K562 (cell line): ENCODE measurements around the gene RANBP3. TPM values are rescaled to one million over a fixed set of nuclear protein-coding genes. Genes with fewer than 3 reads are reported as not detected.

ENCODE experiments used
- ATF7 ChIP-seq: fragments of 450-650 bp; IDR thresholded peaks from 2 replicates; pipeline ENCODE4 v1.7.1; 2014; ENCODE audit warnings: mild to moderate bottlenecking, moderate library complexity
- CTCF ChIP-seq, 3 experiments: IDR thresholded peaks in 2 of 3; conservative IDR thresholded peaks in 1 of 3; 2 replicates each; pipeline ENCODE4 v1.5.1; 2011 to 2012; ENCODE audit warnings: low read length in 3 of 3, mild to moderate bottlenecking in 3 of 3, control low read depth in 2 of 3, improper control_type of control experiment in 1 of 3, inconsistent platforms in 1 of 3, low read depth in 1 of 3, mixed read lengths in 1 of 3, moderate library complexity in 1 of 3; ENCODE audit not compliant: insufficient read depth in 2 of 3
- ELF4 ChIP-seq: fragments of 450-650 bp; formaldehyde crosslinking; IDR thresholded peaks from 2 replicates; pipeline ENCODE4 v1.4.0; 2022; ENCODE audit warnings: missing genetic modification characterization
- EP300 ChIP-seq: IDR thresholded peaks from 2 replicates; pipeline ENCODE4 v1.6.1; 2012; ENCODE audit warnings: low read length, improper control_type of control experiment
- FOXK2 ChIP-seq, 2 experiments: fragments of 450-650 bp; IDR thresholded peaks in 1 of 2; conservative IDR thresholded peaks in 1 of 2; 2 replicates each; pipeline ENCODE4 v1.6.1; 2016; ENCODE audit warnings: low read depth in 2 of 2, mild to moderate bottlenecking in 1 of 2
- MCM3 ChIP-seq: fragments of 450-650 bp; IDR thresholded peaks from 2 replicates; pipeline ENCODE4 v1.6.1; 2016
- MNT ChIP-seq, 2 experiments: fragments of 450-650 bp; conservative IDR thresholded peaks; 2 replicates each; pipeline ENCODE4 v1.6.1; 2017; ENCODE audit warnings: mild to moderate bottlenecking in 2 of 2, moderate library complexity in 2 of 2
- MXI1 ChIP-seq: IDR thresholded peaks from 2 replicates; pipeline ENCODE4 v1.6.1; 2011; ENCODE audit warnings: low read depth, mild to moderate bottlenecking, improper control_type of control experiment, low read length
- PHB2 ChIP-seq: fragments of 450-650 bp; IDR thresholded peaks from 2 replicates; pipeline ENCODE4 v1.6.1; 2017; ENCODE audit warnings: low read depth
- PTBP1 ChIP-seq: fragments of 200-400 bp; formaldehyde crosslinking; IDR thresholded peaks from 2 replicates; pipeline ENCODE4 v1.6.1; 2017; ENCODE audit warnings: low read depth, low read length
- RAD51 ChIP-seq: fragments of 450-650 bp; IDR thresholded peaks from 2 replicates; pipeline ENCODE4 v1.7.1; 2016; ENCODE audit warnings: low read depth, mild to moderate bottlenecking, borderline replicate concordance
- TAF7 ChIP-seq: fragments of 450-650 bp; IDR thresholded peaks from 2 replicates; pipeline ENCODE4 v1.6.1; 2016; ENCODE audit warnings: missing genetic modification characterization, missing compliant biosample characterization
- TCF3 ChIP-seq: sonication (generic); formaldehyde crosslinking; IDR thresholded peaks from 2 replicates; pipeline ENCODE4 v1.4.0; 2020; ENCODE audit warnings: mild to moderate bottlenecking, missing genetic modification reagents
- ZNF121 ChIP-seq: sonication (generic); formaldehyde crosslinking; conservative IDR thresholded peaks from 2 replicates; pipeline ENCODE4 v1.8.0; 2022; ENCODE audit warnings: missing genetic modification reagents
- ZNF644 ChIP-seq: fragments of 200-800 bp; sonication (Bioruptor generic); IDR thresholded peaks from 2 replicates; pipeline ENCODE4 v1.6.1; 2016; ENCODE audit warnings: low read depth, missing genetic modification characterization, missing compliant biosample characterization
- polyA plus RNA-seq, 8 experiments: library from polyadenylated mRNA; depleted of rRNA in 4 of 8; stranded (reverse) in 5 of 8; unstranded in 3 of 8; fragments of >200 nt; fragmentation: Nextera tagmentation in 2 of 8; fragmentation: Illumina TruSeq in 1 of 8; extraction: Ambion mirVana in 2 of 8; extraction: Trizol in 1 of 8; gene quantifications; 2 replicates each; pipeline versions ENCODE4 v1.2.1 to v1.2.3, GENCODE V29; 2011 to 2014; ENCODE audit warnings: inconsistent platforms in 1 of 8, missing spikeins in 1 of 8
- total RNA-seq, 7 experiments: library from RNA; depleted of rRNA in 6 of 7; stranded (reverse); fragments of >200 nt in 6 of 7; fragmentation: Illumina TruSeq in 2 of 7; extraction: Trizol in 2 of 7; gene quantifications; 2 replicates each; pipeline versions ENCODE4 v1.2.1 to v1.2.3, GENCODE V29; 2011 to 2021; ENCODE audit warnings: low replicate concordance in 1 of 7
- TF ChIP-seq, protein P1 (sequence below), 2 experiments: fragments of 450-650 bp; formaldehyde crosslinking in 1 of 2; IDR thresholded peaks; 2 replicates each; pipeline versions ENCODE4 v1.4.0 to v1.6.1; 2014 to 2020; ENCODE audit warnings: mild to moderate bottlenecking in 2 of 2, borderline replicate concordance in 1 of 2, low read depth in 1 of 2

Gene RANBP3
- total and polyA plus RNA-seq, 9 of the 15 experiments (the other 6 are each of a cell fraction or from before 2014, with no cell fraction given), result 0.90 to 95.1 (median 63.2) TPM

DNA sequence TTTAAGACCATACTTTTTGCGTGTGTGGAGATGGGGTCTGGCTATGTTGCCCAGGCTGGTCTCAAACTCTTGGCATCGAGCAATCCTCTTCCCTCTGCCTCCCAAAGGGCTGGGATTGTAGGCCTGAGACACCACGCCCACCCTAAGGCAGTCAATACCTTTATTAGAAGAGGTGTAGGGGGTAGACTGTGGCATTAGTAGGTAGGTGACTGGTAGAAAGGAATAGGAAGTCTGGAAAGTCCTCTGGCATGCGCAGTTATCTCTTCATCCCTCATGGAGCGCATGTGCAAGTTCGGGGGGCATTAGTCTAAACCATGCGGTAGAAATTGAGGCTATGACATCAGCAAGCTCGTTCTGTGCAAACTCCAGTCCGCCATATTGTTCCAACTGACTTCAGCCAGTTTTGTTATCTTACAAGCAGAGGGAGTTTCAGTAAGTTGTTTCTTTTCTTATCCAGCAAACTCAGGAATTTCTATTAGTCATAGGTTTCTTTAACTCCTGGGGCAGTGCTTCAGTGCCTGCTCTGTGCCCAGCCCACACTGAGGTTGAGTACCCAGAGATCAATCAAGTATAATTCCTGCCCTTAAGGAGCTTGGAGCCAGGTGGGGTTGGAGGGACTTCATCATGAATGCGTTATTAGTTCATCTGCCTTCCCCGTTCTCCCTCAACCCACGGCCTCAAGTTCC is 7.3 kb upstream of the RANBP3 start (continued):
- TF ChIP-seq CTCF (IDR thresholded peaks at IDR 0.05 in 2 of 3, conservative IDR thresholded peaks at IDR 0.05 in 1 of 3; ENCODE audit: insufficient read depth in 2 of 3, low read depth in 1 of 3, low read length in 3 of 3) (no peak), RAD51 (0 out of 2 replicates have a peak, but pooled peaks have one; percentile 7), EP300 (peak; percentile 68; the same call in 1 of the 2 replicates), TCF3 (CRISPR knock-in tag) (peak; percentile 80), MCM3 (no peak), ZNF644 (tag) (peak; percentile 67), PHB2 (peak; percentile 3; the same call in 1 of the 2 replicates), TAF7 (tag) (peak; percentile 47; the same call in 1 of the 2 replicates), MXI1 (no peak), ATF7 (peak; percentile 77), ZNF121 (CRISPR knock-in tag) (peak; percentile 99), PTBP1 (0 out of 2 replicates have a peak, but pooled peaks have one; percentile 38), FOXK2 (conservative IDR thresholded peaks at IDR 0.05 in 1 of 2, IDR thresholded peaks at IDR 0.05 in 1 of 2; ENCODE audit: low read depth in 2 of 2) (peak; percentile 24 to 36; a peak in 2 of 4 replicates), ELF4 (CRISPR knock-in tag) (peak; percentile 13; the same call in 1 of the 2 replicates), MNT (conservative IDR thresholded peaks at IDR 0.05) (peak in 1 of 2 experiments; percentile 39; a peak in 1 of 4 replicates)
- TF ChIP-seq, protein P1, sequence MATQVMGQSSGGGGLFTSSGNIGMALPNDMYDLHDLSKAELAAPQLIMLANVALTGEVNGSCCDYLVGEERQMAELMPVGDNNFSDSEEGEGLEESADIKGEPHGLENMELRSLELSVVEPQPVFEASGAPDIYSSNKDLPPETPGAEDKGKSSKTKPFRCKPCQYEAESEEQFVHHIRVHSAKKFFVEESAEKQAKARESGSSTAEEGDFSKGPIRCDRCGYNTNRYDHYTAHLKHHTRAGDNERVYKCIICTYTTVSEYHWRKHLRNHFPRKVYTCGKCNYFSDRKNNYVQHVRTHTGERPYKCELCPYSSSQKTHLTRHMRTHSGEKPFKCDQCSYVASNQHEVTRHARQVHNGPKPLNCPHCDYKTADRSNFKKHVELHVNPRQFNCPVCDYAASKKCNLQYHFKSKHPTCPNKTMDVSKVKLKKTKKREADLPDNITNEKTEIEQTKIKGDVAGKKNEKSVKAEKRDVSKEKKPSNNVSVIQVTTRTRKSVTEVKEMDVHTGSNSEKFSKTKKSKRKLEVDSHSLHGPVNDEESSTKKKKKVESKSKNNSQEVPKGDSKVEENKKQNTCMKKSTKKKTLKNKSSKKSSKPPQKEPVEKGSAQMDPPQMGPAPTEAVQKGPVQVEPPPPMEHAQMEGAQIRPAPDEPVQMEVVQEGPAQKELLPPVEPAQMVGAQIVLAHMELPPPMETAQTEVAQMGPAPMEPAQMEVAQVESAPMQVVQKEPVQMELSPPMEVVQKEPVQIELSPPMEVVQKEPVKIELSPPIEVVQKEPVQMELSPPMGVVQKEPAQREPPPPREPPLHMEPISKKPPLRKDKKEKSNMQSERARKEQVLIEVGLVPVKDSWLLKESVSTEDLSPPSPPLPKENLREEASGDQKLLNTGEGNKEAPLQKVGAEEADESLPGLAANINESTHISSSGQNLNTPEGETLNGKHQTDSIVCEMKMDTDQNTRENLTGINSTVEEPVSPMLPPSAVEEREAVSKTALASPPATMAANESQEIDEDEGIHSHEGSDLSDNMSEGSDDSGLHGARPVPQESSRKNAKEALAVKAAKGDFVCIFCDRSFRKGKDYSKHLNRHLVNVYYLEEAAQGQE (IDR thresholded peaks at IDR 0.05; ENCODE audit: borderline replicate concordance), result peak; percentile 75
- TF ChIP-seq, protein P1 (CRISPR knock-in tag; IDR thresholded peaks at IDR 0.05; ENCODE audit: low read depth), result no peak
